DMS79 (cell line): ENCODE measurements around the gene TMIGD3.

Experiments used
- DNase-seq: peaks from one replicate; lab custom pipeline; 2025; lab: John Stamatoyannopoulos, UW

Gene TMIGD3

DNA sequence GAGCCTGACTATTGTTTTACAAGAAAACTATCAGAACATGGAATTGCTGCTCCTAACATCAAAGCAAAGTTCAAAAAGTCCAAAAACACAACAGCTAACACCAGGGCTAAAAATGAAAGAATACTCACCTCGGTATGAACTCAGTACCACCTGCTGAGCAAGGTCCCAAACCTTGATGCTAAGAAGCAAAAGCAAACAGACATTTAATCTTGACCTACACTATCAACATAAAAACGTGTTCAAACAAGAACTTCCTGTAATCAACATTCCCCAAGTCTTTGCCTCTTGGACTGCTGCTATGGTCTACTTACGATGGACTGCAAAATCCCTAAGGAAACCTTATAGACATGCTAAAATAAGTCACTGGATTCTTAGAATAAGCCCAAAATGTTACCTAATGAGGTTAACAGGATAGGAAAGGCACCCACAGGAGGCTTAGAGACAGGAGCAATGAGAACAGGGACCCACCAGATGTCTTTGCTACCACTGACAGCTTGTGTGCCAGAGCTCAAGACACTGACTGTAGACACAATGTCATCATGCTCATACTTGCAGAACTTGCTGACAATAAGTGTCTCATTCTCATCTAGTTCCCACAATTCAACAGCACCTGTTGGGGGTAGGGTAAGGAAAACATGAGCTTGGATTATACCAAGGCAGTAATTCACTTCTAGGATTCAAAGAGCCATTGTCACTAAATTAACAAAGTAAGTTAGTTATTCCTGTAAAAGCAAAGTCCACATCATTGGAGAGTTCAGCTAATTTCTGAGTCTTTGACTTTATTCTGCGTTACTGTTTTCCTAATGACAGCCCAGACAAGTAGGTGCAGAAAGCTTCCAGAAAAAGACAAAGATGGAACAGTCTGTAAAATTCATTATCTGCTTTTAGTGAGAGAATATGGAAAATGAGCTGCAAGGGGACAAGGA, 56.2 kb downstream of the TMIGD3 start:
- DNase-seq: no peak

DNA sequence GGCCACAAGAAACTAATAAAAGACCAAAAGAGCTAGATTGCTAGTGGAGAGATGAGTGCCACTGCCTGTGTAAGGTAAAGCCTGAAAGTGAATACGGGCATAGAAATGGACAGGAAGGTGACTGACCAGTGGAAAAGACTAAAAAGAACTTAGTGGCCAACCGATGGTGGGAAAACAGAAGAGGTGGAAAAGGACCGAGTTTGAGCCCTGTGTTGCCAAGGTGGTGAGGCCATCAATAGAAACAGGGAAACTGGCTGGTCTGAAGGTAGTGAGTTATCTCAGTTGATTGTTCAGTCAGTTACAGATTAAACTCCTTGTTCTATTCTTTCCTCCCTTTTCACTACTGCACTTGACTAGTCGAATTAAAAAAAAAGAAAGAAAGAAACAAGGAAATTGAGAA, 56.9 kb downstream of the TMIGD3 start:
- DNase-seq: no peak

DNA sequence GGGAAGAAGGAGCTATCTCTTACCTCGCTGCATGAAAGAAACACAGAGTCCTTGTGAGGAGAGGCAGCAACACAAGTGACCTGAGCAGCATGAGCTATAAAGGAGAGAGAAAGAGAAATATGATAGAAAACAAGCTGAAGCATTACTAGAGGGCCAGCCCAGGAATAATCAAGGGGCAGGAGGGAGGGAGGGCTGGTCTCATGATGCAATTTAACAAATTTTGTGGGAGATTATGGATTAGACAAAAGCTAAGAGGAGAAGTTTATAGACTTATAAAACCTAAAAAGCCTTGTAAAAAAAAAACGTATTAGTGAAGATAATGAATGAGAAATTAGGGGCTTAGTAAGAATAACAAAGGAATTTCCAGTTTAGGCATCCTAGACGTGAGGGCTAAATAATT, 59.4 kb downstream of the TMIGD3 start:
- no peak for DNase-seq

DNA sequence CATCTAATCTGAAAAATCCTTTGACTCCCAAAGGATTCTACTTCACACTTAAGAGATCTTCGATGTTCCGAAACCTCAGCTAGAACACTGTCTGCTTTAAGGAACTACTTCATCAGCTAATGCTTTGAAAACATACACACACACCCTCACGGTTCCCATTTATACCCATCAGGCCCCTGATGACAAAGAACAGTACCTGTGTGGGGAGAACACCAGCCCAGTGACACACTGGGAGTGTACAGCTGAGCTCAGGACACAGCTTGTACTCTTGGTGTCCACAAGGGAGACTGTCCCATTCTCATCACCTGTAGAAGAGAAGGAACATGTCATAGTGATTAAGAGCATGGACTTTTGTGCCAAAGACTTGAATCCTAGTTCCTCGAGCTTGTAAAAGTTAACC, 61.0 kb downstream of the TMIGD3 start:
- DNase-seq: no peak

DNA sequence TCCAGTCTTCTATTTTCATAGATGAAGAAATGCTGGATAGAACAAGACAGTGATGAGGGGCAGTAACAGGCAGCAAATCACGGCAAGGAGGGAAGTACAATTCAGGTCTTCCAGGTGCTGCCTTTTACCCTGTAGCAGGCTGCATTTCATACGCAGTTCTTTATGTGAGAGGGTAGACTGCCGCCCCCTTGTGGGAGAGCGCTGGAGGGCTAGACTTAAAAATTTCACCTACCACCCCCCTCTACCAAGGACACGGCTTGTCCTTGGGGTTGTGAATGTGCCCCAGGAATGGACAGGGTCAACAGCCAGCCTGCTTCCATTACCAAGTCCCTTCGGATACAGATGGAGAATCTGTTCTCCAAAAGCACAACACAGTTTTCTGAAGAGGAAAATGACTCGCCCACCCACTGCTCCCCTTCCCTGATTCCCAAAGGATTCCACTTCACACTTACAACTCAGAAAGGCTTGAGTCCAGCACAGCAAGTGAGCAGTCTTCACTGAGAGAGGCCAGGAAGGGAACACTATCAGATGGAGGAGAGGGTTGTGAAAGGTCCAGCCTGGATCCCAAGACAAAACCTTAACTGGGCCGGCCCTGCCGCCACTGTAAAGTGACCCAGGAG, 61.8 kb downstream of the TMIGD3 start:
- no peak for DNase-seq

DNA sequence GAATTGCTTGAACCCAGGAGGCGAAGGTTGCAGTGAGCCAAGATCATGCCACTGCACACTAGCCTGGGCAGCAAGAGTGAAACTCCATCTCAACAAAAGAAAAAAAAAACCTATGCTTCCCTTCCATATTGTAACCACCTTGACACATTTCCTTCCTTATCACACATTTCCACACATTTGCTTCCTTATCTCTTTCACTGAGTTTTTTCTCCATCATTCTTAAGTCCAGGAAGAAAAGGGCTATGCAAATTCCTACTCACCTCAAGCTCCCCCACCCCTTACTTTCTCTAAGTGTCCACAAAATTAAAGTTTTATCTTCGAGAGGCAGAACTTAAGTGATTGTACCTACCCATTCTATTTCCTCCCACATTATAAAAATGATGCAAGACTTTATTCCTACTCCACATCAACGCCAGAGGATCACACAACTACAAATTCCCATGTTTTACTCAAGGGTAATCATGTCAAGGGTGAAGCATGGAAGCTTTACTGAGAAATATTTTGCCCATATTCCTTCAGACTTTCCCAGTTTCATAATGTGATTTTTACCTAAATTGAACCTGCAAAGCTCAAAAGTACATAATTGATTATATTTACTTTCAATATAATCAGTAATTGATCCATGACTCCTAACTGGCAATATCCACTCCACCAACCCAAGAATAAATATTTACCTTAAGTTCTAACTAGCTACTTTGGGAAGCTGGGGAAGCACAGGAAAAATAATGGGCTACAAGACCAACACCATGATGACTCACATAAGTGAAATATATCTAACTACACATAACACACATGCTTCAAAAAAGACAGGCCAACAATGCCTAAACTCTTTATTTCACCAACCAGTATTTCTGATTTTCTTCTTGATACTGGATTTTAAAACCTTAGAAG, 63.7 kb downstream of the TMIGD3 start:
- DNase-seq: no peak

DNA sequence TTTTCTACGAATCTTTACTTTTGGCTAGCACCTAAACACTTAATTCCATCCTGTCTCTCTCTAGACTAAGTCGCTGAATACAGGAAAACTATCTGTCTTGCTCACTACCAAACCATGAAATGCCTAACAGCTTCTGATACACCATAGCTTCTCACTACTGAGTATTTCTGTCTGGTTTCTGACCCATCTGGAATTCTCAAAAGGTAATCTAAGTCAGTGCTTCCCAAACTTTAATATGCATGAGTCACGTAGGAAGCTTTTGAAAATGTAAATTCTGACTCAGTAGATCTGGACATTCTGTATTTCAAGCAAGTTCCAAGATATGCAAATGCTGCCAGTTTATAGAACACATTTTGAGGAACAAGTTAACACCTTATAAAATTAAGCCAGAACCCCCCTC, 66.7 kb downstream of the TMIGD3 start:
- no peak for DNase-seq
